ENCODE measurements around the gene SCARF2.
"Not testable (repeated sequence)": the region's sequence is repeated elsewhere in the genome, so short reads cannot be mapped to it uniquely, and the experiment has no call there.

Gene SCARF2

GRCh38 chr22:20463324-20464095 lies 25.9 kb upstream of the SCARF2 start:
- no peak for DNase-seq (ENCODE audit: low read depth)

GRCh38 chr22:20459862-20460261 lies 22.2 kb upstream of the SCARF2 start:
- DNase-seq (ENCODE audit: low read depth), result no peak

DNA sequence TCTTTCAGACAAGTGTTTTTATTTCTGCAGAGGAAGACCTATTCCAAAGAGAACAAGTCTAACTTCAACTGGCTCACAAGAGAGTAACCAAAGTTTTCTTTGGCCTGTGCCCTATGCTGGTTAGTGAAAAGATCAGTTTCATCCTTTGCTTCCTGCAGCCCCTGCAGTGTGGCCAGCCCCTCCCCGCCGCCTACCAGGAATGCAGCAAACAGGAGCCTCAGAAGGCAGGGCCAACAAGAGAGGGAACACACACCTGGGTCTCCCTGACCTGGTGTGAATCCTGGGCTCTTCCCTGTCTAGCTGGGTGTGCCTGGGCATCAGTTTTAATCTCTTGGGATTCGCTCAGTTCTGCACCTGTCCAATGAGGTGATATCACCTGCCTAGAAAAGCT lies 21.5 kb upstream of the SCARF2 start:
- no peak for DNase-seq (ENCODE audit: low read depth)

DNA sequence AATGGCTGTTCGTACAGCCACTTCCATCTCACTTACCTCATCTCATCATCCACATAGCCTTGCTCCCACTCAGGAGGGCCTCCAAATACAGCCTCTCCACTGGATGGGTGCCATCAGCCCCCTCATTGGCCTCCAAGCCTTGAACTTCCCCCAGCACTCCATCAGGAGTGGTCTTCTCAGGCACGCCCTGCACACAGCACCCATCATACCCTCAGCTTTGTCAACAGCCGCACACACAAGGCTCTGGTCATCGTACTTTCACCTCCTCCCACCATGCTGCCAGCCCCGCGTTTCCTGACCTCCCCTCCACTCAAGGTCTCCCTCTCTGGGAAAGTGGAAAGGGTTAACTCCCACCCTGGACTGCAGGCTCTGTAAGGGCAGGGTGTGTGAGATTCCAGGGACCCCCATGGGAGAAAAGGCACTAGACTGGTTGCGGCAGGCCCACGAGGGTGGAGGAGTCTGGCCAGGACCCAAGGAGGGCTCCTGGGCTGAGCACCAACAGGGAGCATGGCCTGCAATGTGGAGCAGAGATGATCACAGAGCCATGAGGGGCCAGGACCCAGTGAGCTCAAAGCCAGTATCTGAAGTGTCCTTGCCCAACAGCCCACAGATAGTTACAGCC lies 21.0 kb upstream of the SCARF2 start:
- DNase-seq (ENCODE audit: low read depth), result no peak

DNA sequence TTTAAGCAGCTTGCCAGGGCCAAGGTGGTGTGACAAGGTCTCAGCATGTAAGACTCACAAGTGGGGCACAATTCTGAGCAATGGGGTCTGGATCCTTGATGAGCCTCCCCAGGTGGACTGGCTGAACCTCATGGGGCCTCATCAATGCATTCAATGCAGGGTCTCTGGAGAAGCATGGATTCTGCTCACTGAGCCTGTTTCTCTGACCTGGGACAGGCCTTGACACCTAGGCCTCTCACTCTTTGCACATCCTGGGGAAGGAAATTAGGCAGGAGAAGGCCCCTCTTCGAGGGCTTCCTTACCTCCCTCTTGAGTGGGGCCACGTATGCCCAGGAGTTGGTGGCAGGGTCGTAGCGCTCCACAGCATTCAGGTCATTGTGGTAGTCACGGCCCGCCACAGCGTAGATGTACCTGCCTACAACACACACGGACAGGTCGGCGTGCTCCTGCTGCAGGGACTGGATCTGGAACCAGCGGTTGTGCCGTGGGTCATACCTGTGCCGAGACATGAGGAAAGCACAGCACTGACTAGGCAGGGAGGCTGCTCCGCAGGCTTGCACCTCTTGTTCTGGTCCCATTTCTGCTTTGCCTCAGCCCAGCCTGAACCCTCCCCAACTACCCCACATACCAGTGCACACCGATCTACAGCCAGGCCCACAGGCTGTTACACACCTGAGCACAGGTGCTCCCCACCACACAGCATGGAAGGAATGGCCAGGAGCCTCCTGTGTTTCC lies 20.0 kb upstream of the SCARF2 start:
- no peak for DNase-seq (ENCODE audit: low read depth)

GRCh38 chr22:20456722-20457076 lies 19.1 kb upstream of the SCARF2 start:
- no peak for DNase-seq (ENCODE audit: low read depth)

DNA sequence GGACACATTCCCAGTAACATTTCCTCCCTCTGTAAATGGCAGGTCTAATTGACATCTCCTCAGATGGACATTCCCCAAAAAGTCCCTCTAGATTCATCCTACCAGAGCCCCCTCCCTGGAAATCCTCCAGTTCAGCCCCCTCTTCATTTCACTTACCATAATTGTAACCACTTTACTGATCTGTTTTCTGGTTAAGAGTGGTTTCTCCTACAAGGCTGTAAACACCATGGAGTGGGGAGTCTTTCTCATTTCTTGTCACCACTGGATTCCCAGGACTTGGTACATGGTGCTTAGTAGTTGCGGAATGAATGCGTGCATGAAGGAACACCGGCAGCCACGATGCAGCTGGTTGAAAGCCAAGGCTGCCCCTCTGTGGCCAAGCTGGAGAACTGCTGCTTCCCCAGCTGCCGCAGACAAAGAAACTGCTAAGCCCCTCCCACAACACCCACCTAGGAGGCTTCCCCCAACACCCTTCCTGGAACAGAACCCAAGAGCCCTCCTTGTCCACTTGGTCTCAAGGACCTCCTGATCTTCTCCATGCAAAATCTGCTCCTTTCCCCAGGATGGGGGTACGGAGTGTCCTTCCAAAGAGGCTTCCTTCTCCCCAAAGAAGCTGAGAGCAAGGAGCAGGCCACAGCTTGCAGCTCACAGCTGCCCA lies 18.6 kb upstream of the SCARF2 start:
- no peak for DNase-seq (ENCODE audit: low read depth)

GRCh38 chr22:20455709-20456063 lies 18.1 kb upstream of the SCARF2 start:
- no peak for DNase-seq (ENCODE audit: low read depth)

- no peak for DNase-seq (ENCODE audit: low read depth)
Measured at GRCh38 chr22:20453222-20453621, 15.6 kb upstream of the SCARF2 start.

DNA sequence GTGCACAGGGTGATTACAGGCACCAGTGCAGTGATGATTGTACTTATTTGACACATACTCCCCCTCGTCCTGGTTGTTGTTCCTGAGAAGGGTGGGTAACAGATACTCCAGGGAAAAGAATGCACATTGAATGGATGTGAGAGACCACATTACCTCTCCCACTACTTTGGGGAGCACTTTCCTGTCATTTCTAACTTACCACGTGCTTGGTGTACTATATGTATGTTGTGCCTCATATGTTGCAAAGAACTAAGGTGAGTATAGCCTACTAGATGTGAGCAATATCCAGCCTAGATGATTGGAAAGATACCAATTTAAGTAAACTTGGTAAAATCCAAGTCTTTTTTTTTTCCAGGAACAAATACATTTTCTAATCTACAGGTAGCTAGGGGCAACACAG lies 14.3 kb upstream of the SCARF2 start:
- DNase-seq (ENCODE audit: low read depth), result no peak

DNA sequence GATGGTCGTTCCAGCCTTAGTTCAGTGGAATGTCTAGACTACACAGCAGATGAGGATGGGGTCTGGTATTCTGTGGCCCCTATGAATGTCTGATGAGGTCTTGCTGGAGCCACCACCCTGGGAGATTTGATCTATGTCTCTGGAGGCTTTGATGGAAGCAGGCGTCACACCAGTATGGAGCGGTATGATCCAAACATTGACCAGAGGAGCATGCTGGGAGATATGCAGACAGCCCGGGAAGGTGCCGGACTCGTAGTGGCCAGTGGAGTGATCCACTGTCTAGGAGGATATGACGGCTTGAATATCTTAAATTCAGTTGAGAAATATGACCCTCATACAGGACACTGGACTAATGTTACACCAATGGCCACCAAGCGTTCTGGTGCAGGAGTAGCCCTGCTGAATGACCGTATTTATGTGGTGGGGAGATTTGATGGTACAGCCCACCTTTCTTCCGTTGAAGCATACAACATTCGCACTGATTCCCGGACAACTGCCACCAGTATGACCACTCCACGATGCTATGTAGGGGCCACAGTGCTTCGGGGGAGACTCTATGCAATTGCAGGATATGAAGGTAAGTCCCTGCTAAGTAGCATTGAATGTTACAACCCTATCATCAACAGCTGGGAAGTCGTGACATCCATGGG lies 13.6 kb upstream of the SCARF2 start:
- not testable (repeated sequence) for DNase-seq (ENCODE audit: low read depth)

DNA sequence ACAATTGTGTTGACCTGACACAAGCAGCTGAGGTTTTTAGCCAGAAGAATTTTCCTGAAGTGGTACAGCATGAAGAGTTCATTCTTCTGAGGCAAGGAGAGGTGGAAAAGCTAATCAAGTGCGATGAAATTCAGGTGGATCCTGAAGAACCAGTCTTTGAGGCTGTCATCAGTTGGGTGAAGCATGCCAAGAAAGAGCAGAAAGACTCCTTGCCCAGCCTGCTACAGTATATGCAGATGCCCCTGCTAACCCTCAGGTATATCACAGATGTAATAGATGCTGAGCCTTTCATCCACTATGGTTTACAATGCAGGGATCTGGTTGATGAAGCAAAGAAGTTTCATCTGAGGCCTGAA lies 12.9 kb upstream of the SCARF2 start:
- DNase-seq (ENCODE audit: low read depth), result no peak

GRCh38 chr22:20449819-20450550 lies 12.4 kb upstream of the SCARF2 start:
- DNase-seq (ENCODE audit: low read depth), result no peak

GRCh38 chr22:20448630-20449029 lies 11.0 kb upstream of the SCARF2 start:
- DNase-seq (ENCODE audit: low read depth), result no peak

- no peak for DNase-seq (ENCODE audit: low read depth)
Measured at GRCh38 chr22:20446383-20446970, 8.9 kb upstream of the SCARF2 start.

GRCh38 chr22:20444325-20444724 lies 6.7 kb upstream of the SCARF2 start:
- no peak for DNase-seq (ENCODE audit: low read depth)

DNA sequence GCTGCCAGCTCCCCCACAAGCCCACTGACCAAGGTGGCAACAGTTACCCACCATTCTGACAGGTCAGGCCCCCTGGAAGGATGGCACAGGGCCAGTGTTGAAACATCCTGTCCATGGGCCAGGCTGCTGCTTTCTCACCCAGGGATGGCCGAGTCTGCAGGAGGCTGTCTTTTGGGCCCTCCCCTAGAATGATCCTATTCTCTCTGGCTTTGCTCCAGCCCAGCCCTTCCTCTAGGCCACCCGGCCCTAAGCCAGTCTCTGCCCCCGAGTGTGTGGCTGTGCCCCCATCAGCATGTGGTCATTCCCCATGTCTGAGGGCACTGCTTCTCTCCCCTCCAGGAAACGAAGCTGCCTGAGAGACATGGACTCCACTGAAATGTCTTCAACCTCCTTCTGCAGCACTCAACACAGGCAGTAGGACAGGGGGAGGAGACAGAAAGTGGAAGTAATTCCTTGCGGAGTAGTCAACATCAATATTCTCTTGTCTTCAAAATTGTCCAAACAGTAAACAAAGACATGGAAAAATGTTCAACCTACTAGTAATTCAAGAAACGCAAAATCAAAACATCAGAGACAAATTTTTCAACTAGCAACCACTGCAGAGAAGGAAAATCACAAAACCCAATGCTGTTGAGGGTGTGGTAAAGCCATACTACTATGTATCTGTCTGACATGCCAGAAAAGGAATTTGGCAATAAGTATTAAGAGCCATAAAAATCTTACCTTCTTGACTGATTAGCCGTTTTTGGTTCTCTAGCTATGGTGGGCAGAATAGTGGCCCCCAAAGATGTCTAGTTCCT lies 5.1 kb upstream of the SCARF2 start:
- DNase-seq (ENCODE audit: low read depth), result no peak

- no peak for DNase-seq (ENCODE audit: low read depth)
Measured at GRCh38 chr22:20441631-20442484, 4.2 kb upstream of the SCARF2 start.

All from HS-27A (cell line).